Activated CD4-positive, alpha-beta T cell treated with anti-CD3 and anti-CD28 coated beads, Interleukin-2, amount 50 U/mL, for 1 hour (primary cell): Measurements from ENCODE around the gene TTLL9.
"Not testable (repeated sequence)": the region's sequence is repeated elsewhere in the genome, so short reads cannot be mapped to it uniquely, and the experiment has no call there.

Experiments used
- DNase-seq: peaks from one replicate; pipeline ENCODE4 v3.0.0-alpha.2; 2020

TTLL9 gene

GRCh38 chr20:31921480-31921879, 51.0 kb downstream of the TTLL9 start:
- not testable (repeated sequence) for DNase-seq

GRCh38 chr20:31922181-31922580, 51.7 kb downstream of the TTLL9 start:
- DNase-seq = no peak

- no peak for DNase-seq
Observed at GRCh38 chr20:31922588-31922987, 52.2 kb downstream of the TTLL9 start.

GRCh38 chr20:31923388-31924331, 53.2 kb downstream of the TTLL9 start:
- no peak for DNase-seq

- DNase-seq = no peak
Observed at GRCh38 chr20:31924561-31924960, 54.1 kb downstream of the TTLL9 start.

- DNase-seq = no peak
Observed at GRCh38 chr20:31925631-31926030, 55.2 kb downstream of the TTLL9 start.

- DNase-seq = no peak
Observed at GRCh38 chr20:31926493-31926892, 56.1 kb downstream of the TTLL9 start.

- DNase-seq = no peak
Observed at GRCh38 chr20:31927627-31928159, 57.3 kb downstream of the TTLL9 start.

GRCh38 chr20:31929631-31930030, 59.2 kb downstream of the TTLL9 start:
- not testable (repeated sequence) for DNase-seq

- no peak for DNase-seq
Observed at GRCh38 chr20:31930779-31931178, 60.3 kb downstream of the TTLL9 start.

GRCh38 chr20:31933698-31934097, 63.3 kb downstream of the TTLL9 start:
- no peak for DNase-seq

- DNase-seq = no peak
Observed at GRCh38 chr20:31934491-31934890, 64.1 kb downstream of the TTLL9 start.

GRCh38 chr20:31934968-31935764, 64.7 kb downstream of the TTLL9 start:
- no peak for DNase-seq

- DNase-seq = no peak
Observed at GRCh38 chr20:31936420-31936819, 66.0 kb downstream of the TTLL9 start.

- DNase-seq = no peak
Observed at GRCh38 chr20:31937820-31938219, 67.4 kb downstream of the TTLL9 start.

- DNase-seq = no peak
Observed at GRCh38 chr20:31939661-31940060, 69.2 kb downstream of the TTLL9 start.

- DNase-seq = no peak
Observed at GRCh38 chr20:31943052-31943471, 72.6 kb downstream of the TTLL9 start.

- DNase-seq = no peak
Observed at GRCh38 chr20:31945319-31945718, 74.9 kb downstream of the TTLL9 start.

- no peak for DNase-seq
Observed at GRCh38 chr20:31945785-31946184, 75.4 kb downstream of the TTLL9 start.

GRCh38 chr20:31948008-31948407, 77.6 kb downstream of the TTLL9 start:
- no peak for DNase-seq

GRCh38 chr20:31949877-31950646, 79.6 kb downstream of the TTLL9 start:
- no peak for DNase-seq

GRCh38 chr20:31951203-31951529, 80.7 kb downstream of the TTLL9 start:
- DNase-seq = no peak
